Panc1 (cell line): ENCODE results near the gene GFOD2. TPM values are rescaled to one million over a fixed set of nuclear protein-coding genes. Genes with fewer than 3 reads are reported as not detected.

Source experiments
- ATAC-seq: fragments of 200-7000 bp; cut with Tn5 transposase; 2 replicates; pipeline ENCODE4 v1.9.1; 2020; ENCODE audit warnings: mild to moderate bottlenecking, moderate library complexity
- BruUV-seq: library from RNA; stranded (reverse); fragments of 400-500 nt; replicated peaks from 2 replicates; lab custom pipeline; 2021; lab: Mats Ljungman, UMichigan
- CTCF ChIA-PET: fragments of 300-600 bp; sonication (Branson Sonifier 250); formaldehyde crosslinking; loops from one replicate; lab custom pipeline; 2022; ENCODE audit warnings: antibody characterized with exemption; lab: Charles Lee
- POLR2A ChIA-PET: fragments of 300-600 bp; sonication (Branson Sonifier 250); formaldehyde crosslinking; loops from one replicate; lab custom pipeline; 2022; ENCODE audit warnings: antibody characterized with exemption; lab: Charles Lee
- DNase-seq: peaks from one replicate; pipeline ENCODE4 v3.0.0-alpha.2; 2010; ENCODE audit warnings: low read depth, low spot score
- H3K27ac ChIP-seq: 2 replicates; pipeline ENCODE4 v1.5.1; 2011; ENCODE audit warnings: mild to moderate bottlenecking, low read length, inconsistent platforms
- H3K27me3 ChIP-seq: fragments of 200-500 bp; sonication (Bioruptor generic); 2 replicates; pipeline ENCODE4 v1.6.0; 2014; ENCODE audit warnings: low read length, inconsistent platforms; ENCODE audit not compliant: control insufficient read depth, insufficient read depth
- H3K36me3 ChIP-seq: fragments of 200-500 bp; sonication (Bioruptor generic); 2 replicates; pipeline ENCODE4 v1.5.1; 2014; ENCODE audit warnings: inconsistent platforms, mild to moderate bottlenecking, low read length, moderate library complexity; ENCODE audit not compliant: control insufficient read depth, insufficient read depth
- H3K4me1 ChIP-seq: 2 replicates; pipeline ENCODE4 v1.5.1; 2011; ENCODE audit warnings: inconsistent platforms, mild to moderate bottlenecking, low read length, moderate library complexity; ENCODE audit not compliant: control insufficient read depth, insufficient read depth
- H3K4me3 ChIP-seq, 2 experiments: 2 replicates each; pipeline ENCODE4 v1.5.1; 2011 to 2012; ENCODE audit warnings: low read depth in 2 of 2, low read length in 2 of 2, mild to moderate bottlenecking in 2 of 2, inconsistent platforms in 1 of 2, moderate library complexity in 1 of 2
- H3K9me3 ChIP-seq: fragments of 200-500 bp; sonication (Bioruptor generic); 2 replicates; pipeline ENCODE4 v1.5.1; 2014; ENCODE audit warnings: low read depth, mild to moderate bottlenecking, inconsistent platforms, low read length, moderate library complexity; ENCODE audit not compliant: control insufficient read depth, insufficient read depth
- POLR2AphosphoS5 ChIP-seq: IDR thresholded peaks from 2 replicates; pipeline ENCODE4 v1.6.1; 2012; ENCODE audit warnings: mild to moderate bottlenecking, low read depth, low read length, moderate library complexity
- SIN3A ChIP-seq: IDR thresholded peaks from 2 replicates; pipeline ENCODE4 v1.6.1; 2012; ENCODE audit warnings: low read depth, mild to moderate bottlenecking, low read length, moderate library complexity, borderline replicate concordance; ENCODE audit not compliant: insufficient read depth
- TCF7L2 ChIP-seq: IDR thresholded peaks from 2 replicates; pipeline ENCODE4 v1.6.1; 2011; ENCODE audit warnings: mild to moderate bottlenecking, low read depth, low read length, inconsistent platforms
- in situ Hi-C: cut with HindIII; loops from 2 replicates; pipeline ENCODE4 v1.10.0; 2016; ENCODE audit warnings: low sequenced_read_pairs, low pct_unique_long_range_greater_than_20kb
- intact Hi-C: fragments of 100-400 bp; cut with micrococcal nuclease; formaldehyde crosslinking; loops from one replicate; pipeline ENCODE4 v1.10.0; 2022; ENCODE audit not compliant: unreplicated experiment
- total RNA-seq: library from RNA; stranded (reverse); gene quantifications from one replicate; pipeline ENCODE4 v1.2.1, GENCODE V29; 2021; ENCODE audit not compliant: unreplicated experiment
- TF ChIP-seq, protein P1 (sequence below), 2 experiments: IDR thresholded peaks; 2 replicates each; pipeline ENCODE4 v1.6.1; 2011 to 2012; ENCODE audit warnings: low read depth in 2 of 2, control low read depth in 1 of 2, low read length in 1 of 2, mild to moderate bottlenecking in 1 of 2, moderate library complexity in 1 of 2; ENCODE audit not compliant: insufficient read depth in 1 of 2

Gene GFOD2
- total RNA-seq, 1 experiment from 2014 or later, result 15.1 TPM

- peak within 1 kb of the TSS; percentile 85 for H3K27ac ChIP-seq
- H3K4me1 ChIP-seq, result peaks cover 3% of the 10 kb centered on the region; the same call in 1 of the 2 replicates
- in situ Hi-C loops, result no loop called here
- peak within 1 kb of the TSS; percentile 82 to 86 for H3K4me3 ChIP-seq
- BruUV-seq, result no TSS peak
- TF ChIP-seq POLR2AphosphoS5 (no peak), TCF7L2 (no peak), SIN3A (no peak)
- TF ChIP-seq, protein P1, sequence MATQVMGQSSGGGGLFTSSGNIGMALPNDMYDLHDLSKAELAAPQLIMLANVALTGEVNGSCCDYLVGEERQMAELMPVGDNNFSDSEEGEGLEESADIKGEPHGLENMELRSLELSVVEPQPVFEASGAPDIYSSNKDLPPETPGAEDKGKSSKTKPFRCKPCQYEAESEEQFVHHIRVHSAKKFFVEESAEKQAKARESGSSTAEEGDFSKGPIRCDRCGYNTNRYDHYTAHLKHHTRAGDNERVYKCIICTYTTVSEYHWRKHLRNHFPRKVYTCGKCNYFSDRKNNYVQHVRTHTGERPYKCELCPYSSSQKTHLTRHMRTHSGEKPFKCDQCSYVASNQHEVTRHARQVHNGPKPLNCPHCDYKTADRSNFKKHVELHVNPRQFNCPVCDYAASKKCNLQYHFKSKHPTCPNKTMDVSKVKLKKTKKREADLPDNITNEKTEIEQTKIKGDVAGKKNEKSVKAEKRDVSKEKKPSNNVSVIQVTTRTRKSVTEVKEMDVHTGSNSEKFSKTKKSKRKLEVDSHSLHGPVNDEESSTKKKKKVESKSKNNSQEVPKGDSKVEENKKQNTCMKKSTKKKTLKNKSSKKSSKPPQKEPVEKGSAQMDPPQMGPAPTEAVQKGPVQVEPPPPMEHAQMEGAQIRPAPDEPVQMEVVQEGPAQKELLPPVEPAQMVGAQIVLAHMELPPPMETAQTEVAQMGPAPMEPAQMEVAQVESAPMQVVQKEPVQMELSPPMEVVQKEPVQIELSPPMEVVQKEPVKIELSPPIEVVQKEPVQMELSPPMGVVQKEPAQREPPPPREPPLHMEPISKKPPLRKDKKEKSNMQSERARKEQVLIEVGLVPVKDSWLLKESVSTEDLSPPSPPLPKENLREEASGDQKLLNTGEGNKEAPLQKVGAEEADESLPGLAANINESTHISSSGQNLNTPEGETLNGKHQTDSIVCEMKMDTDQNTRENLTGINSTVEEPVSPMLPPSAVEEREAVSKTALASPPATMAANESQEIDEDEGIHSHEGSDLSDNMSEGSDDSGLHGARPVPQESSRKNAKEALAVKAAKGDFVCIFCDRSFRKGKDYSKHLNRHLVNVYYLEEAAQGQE (IDR thresholded peaks at IDR 0.05; ENCODE audit: insufficient read depth in 1 of 2, low read depth in 2 of 2, low read length in 1 of 2), result no peak
- no peaks in the 10 kb centered on the region for H3K27me3 ChIP-seq
- POLR2A ChIA-PET, result no interaction called here
- H3K36me3 ChIP-seq, result peaks cover 2% of the 10 kb centered on the region; the same call in 1 of the 2 replicates
- intact Hi-C loops, result no loop called here
- ATAC-seq, result peak; percentile 92
- no peaks in the 10 kb centered on the region for H3K9me3 ChIP-seq
- CTCF ChIA-PET, result interaction anchor here (0.6 to 1.0 kb wide), 2 partner anchors 108 to 140 kb away, joined by 3 to 5 read pairs; no protein-coding TSS in a partner anchor
- DNase-seq, result peak; percentile 41
These were observed 58.5 kb downstream of the GFOD2 start, which contains the start of gene PARD6A for GRCh38 chr16:67660564-67661028. Gene PARD6A, plus strand, starts transcription at chr16:67660960. Its CDS starts 79 bp downstream, at chr16:67661039.

DNA sequence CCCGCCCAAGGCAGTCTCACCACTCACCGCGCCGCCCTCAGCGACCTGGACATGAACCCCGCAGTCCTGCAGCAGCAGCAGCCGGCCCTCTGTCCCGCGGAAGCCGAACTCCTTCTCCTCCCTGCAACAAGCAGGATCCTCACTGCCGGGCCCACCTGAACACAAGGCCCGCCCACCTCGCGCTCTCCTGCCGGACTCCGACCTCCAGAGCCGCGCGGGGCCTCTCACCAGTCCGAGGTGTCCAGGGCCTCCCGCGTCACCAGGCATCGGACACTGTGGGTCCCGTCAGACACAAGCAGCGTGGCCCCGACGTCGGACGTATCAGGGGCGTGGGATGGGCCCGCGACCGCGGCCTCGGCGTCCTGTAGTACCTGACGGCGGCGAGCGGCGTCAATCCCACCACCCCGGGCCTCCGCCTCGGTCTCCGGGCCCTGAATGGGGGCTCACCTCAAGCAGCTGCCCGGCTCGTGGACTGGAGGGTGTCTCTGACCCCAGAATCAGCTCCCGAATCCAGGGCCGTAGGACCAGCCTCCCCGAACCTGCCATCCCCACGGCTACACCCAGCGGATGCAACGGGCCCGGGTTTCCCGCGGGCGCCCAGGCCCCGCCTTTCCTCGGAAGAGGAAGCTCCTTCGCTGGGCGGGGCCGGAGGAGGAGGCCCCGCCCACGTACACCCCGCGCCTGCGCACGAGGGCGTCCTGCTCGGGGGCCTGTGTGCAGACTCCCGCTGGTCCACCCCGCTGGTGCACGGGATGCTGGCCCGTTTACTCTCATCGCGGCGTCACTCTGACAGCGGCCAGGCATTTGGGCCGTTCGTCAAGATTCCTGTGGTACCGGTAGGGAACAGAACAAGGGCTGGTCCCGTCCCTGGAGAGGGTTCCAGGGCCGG lies 59.2 kb downstream of the GFOD2 start, which contains the start of gene ACD:
ACD (minus strand) TSS at position 586 of the 889 bp plus-strand sequence; CDS start at position 546, 40 bp downstream.
- TF ChIP-seq SIN3A, result peak; percentile 68; the same call in 1 of the 2 replicates
- TF ChIP-seq TCF7L2, result no peak
- in situ Hi-C loops (no loop called here), intact Hi-C loops (no loop called here)
- Histone ChIP-seq H3K4me1 (peaks cover 3% of the 10 kb centered on the region; the same call in 1 of the 2 replicates), H3K4me3 (peak within 1 kb of the TSS; percentile 82 to 86), H3K27ac (peak within 1 kb of the TSS; percentile 85), H3K9me3 (no peaks in the 10 kb centered on the region), H3K27me3 (no peaks in the 10 kb centered on the region), H3K36me3 (peaks cover 2% of the 10 kb centered on the region; the same call in 1 of the 2 replicates)
- DNase-seq (peak; percentile 41), ATAC-seq (peak; percentile 80)
- POLR2A ChIA-PET, result no interaction called here
- TSS peak; percentile 78 for BruUV-seq
- CTCF ChIA-PET, result interaction anchor here (0.6 to 1.0 kb wide), 2 partner anchors 108 to 139 kb away, joined by 3 to 5 read pairs; no protein-coding TSS in a partner anchor
